Measurements from ENCODE around the gene TFPI2.

TFPI2 gene

DNA sequence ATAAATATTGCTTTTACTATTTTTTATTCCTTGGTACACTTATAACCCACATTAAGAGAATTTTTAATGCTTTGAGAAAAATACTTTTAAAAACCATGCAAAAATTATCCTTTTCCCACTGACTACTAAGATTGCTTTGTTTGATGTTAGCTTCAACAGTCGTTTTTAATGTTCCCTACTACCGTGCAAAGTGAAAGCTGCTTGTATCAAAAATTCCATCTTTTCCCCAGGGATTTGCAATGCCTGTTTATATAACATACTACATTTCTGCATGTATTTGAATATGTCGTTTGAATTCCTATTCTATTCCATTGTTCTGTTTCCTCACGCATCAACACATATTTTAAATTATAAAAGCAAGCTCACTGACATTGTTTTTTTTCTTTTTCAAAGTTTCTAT, 54.4 kb downstream of the TFPI2 start (continued):
- no peak for TF ChIP-seq ZNF391 (tag by site-specific recombination; IDR thresholded peaks at IDR 0.05; ENCODE audit: borderline replicate concordance, low read depth)
- TF ChIP-seq, protein P1, sequence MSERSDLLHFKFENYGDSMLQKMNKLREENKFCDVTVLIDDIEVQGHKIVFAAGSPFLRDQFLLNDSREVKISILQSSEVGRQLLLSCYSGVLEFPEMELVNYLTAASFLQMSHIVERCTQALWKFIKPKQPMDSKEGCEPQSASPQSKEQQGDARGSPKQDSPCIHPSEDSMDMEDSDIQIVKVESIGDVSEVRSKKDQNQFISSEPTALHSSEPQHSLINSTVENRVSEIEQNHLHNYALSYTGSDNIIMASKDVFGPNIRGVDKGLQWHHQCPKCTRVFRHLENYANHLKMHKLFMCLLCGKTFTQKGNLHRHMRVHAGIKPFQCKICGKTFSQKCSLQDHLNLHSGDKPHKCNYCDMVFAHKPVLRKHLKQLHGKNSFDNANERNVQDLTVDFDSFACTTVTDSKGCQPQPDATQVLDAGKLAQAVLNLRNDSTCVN (tag by site-specific recombination; optimal IDR thresholded peaks at IDR 0.05), result no peak

DNA sequence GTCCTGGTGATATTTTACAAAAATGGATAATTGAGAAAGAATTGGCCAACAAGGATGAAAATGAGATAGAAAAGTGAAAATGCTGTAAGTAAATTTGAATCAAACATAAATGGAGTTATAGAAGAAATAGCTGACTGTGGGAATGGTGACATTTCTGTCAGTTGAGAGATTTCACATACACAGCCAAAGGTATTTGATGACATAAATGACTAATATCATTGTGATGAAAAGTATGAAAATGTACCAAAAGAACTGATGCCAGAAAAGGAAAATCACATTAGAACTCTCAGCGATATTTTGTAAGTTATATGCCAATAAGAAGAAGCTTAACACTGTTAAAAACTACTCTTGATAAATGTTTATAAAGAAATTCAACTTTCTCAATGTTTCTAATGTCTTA, 54.9 kb downstream of the TFPI2 start:
- ChIA-PET CTCF (interaction anchor here (0.7 kb wide), 1 partner anchor 1676 kb away, joined by 4 read pairs; no protein-coding TSS in a partner anchor), POLR2A (no interaction called here)
- no peak overlapping the region for H3K4me3 ChIP-seq (ENCODE audit: low read depth, low read length)
- no peaks in the 10 kb centered on the region for H3K9me3 ChIP-seq (ENCODE audit: control insufficient read depth, insufficient read depth, low read depth, low read length)
- H3K27ac ChIP-seq (ENCODE audit: extremely low read depth, low read depth, low read length), result no peak overlapping the region
- H3K4me1 ChIP-seq (ENCODE audit: control insufficient read depth, insufficient read depth, low read length), result no peaks in the 10 kb centered on the region
- TF ChIP-seq ZNF311 (tag by site-specific recombination; IDR thresholded peaks at IDR 0.05; ENCODE audit: borderline replicate concordance) (no peak), ZNF561 (tag by site-specific recombination; IDR thresholded peaks at IDR 0.05; ENCODE audit: borderline replicate concordance) (no peak), ZFP69B (tag by site-specific recombination; IDR thresholded peaks at IDR 0.05) (no peak), RBAK (tag by site-specific recombination; IDR thresholded peaks at IDR 0.05) (no peak), ZNF16 (tag by site-specific recombination; IDR thresholded peaks at IDR 0.05; ENCODE audit: low read depth) (no peak), ZNF138 (tag by site-specific recombination; IDR thresholded peaks at IDR 0.05; ENCODE audit: borderline replicate concordance) (no peak), GLIS1 (tag by site-specific recombination; IDR thresholded peaks at IDR 0.05) (no peak), ZNF324 (tag by site-specific recombination; IDR thresholded peaks at IDR 0.05) (no peak)
- TF ChIP-seq, protein P2, sequence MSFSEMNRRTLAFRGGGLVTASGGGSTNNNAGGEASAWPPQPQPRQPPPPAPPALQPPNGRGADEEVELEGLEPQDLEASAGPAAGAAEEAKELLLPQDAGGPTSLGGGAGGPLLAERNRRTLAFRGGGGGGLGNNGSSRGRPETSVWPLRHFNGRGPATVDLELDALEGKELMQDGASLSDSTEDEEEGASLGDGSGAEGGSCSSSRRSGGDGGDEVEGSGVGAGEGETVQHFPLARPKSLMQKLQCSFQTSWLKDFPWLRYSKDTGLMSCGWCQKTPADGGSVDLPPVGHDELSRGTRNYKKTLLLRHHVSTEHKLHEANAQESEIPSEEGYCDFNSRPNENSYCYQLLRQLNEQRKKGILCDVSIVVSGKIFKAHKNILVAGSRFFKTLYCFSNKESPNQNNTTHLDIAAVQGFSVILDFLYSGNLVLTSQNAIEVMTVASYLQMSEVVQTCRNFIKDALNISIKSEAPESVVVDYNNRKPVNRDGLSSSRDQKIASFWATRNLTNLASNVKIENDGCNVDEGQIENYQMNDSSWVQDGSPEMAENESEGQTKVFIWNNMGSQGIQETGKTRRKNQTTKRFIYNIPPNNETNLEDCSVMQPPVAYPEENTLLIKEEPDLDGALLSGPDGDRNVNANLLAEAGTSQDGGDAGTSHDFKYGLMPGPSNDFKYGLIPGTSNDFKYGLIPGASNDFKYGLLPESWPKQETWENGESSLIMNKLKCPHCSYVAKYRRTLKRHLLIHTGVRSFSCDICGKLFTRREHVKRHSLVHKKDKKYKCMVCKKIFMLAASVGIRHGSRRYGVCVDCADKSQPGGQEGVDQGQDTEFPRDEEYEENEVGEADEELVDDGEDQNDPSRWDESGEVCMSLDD (tag by site-specific recombination; IDR thresholded peaks at IDR 0.05), result no peak
- TF ChIP-seq, protein P3, sequence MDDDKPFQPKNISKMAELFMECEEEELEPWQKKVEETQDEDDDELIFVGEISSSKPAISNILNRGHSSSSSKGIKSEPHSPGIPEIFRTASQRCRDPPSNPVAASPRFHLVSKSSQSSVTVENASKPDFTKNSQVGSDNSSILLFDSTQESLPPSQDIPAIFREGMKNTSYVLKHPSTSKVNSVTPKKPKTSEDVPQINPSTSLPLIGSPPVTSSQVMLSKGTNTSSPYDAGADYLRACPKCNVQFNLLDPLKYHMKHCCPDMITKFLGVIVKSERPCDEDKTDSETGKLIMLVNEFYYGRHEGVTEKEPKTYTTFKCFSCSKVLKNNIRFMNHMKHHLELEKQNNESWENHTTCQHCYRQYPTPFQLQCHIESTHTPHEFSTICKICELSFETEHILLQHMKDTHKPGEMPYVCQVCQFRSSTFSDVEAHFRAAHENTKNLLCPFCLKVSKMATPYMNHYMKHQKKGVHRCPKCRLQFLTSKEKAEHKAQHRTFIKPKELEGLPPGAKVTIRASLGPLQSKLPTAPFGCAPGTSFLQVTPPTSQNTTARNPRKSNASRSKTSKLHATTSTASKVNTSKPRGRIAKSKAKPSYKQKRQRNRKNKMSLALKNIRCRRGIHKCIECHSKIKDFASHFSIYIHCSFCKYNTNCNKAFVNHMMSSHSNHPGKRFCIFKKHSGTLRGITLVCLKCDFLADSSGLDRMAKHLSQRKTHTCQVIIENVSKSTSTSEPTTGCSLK (tag by site-specific recombination; IDR thresholded peaks at IDR 0.05), result no peak
- TF ChIP-seq, protein P4, sequence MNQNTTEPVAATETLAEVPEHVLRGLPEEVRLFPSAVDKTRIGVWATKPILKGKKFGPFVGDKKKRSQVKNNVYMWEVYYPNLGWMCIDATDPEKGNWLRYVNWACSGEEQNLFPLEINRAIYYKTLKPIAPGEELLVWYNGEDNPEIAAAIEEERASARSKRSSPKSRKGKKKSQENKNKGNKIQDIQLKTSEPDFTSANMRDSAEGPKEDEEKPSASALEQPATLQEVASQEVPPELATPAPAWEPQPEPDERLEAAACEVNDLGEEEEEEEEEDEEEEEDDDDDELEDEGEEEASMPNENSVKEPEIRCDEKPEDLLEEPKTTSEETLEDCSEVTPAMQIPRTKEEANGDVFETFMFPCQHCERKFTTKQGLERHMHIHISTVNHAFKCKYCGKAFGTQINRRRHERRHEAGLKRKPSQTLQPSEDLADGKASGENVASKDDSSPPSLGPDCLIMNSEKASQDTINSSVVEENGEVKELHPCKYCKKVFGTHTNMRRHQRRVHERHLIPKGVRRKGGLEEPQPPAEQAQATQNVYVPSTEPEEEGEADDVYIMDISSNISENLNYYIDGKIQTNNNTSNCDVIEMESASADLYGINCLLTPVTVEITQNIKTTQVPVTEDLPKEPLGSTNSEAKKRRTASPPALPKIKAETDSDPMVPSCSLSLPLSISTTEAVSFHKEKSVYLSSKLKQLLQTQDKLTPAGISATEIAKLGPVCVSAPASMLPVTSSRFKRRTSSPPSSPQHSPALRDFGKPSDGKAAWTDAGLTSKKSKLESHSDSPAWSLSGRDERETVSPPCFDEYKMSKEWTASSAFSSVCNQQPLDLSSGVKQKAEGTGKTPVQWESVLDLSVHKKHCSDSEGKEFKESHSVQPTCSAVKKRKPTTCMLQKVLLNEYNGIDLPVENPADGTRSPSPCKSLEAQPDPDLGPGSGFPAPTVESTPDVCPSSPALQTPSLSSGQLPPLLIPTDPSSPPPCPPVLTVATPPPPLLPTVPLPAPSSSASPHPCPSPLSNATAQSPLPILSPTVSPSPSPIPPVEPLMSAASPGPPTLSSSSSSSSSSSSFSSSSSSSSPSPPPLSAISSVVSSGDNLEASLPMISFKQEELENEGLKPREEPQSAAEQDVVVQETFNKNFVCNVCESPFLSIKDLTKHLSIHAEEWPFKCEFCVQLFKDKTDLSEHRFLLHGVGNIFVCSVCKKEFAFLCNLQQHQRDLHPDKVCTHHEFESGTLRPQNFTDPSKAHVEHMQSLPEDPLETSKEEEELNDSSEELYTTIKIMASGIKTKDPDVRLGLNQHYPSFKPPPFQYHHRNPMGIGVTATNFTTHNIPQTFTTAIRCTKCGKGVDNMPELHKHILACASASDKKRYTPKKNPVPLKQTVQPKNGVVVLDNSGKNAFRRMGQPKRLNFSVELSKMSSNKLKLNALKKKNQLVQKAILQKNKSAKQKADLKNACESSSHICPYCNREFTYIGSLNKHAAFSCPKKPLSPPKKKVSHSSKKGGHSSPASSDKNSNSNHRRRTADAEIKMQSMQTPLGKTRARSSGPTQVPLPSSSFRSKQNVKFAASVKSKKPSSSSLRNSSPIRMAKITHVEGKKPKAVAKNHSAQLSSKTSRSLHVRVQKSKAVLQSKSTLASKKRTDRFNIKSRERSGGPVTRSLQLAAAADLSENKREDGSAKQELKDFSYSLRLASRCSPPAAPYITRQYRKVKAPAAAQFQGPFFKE (tag by site-specific recombination; IDR thresholded peaks at IDR 0.05; ENCODE audit: borderline replicate concordance), result no peak
- H3K36me3 ChIP-seq (ENCODE audit: control insufficient read depth in 2 of 2, insufficient read depth in 1 of 2, low read length in 2 of 2), result no peaks in the 10 kb centered on the region

Data from HEK293 (cell line).